Measurements from ENCODE around the gene ZBED5.

ZBED5 gene

GRCh38 chr11:10847960-10848860 is 9.6 kb downstream of the ZBED5 start:
- H3K4me1 ChIP-seq, result no peaks in the 10 kb centered on the region
- no peak overlapping the region for H3K4me3 ChIP-seq (ENCODE audit: low read depth, low read length)
- H3K9me3 ChIP-seq, result no peaks in the 10 kb centered on the region
- H3K27me3 ChIP-seq, result no peaks in the 10 kb centered on the region
- DNase-seq, result no peak
- peaks cover 11% of the 10 kb centered on the region; the same call in 1 of the 2 replicates for H3K36me3 ChIP-seq
- no peak for TF ChIP-seq CTCF (IDR thresholded peaks at IDR 0.05; ENCODE audit: low read depth, low read length)

GRCh38 chr11:10846660-10847059 is 11.2 kb downstream of the ZBED5 start:
- Histone ChIP-seq H3K9me3 (no peaks in the 10 kb centered on the region), H3K36me3 (0 out of 2 replicates have a peak, but pooled peaks cover 3% of the 10 kb centered on the region), H3K27me3 (no peaks in the 10 kb centered on the region), H3K4me3 (ENCODE audit: low read depth, low read length) (no peak overlapping the region), H3K4me1 (no peaks in the 10 kb centered on the region)
- no peak for TF ChIP-seq CTCF (IDR thresholded peaks at IDR 0.05; ENCODE audit: low read depth, low read length)
- no peak for DNase-seq

GRCh38 chr11:10845589-10845988 is 12.3 kb downstream of the ZBED5 start:
- H3K9me3 ChIP-seq, result no peaks in the 10 kb centered on the region
- H3K27me3 ChIP-seq, result no peaks in the 10 kb centered on the region
- TF ChIP-seq CTCF (IDR thresholded peaks at IDR 0.05; ENCODE audit: low read depth, low read length), result no peak
- H3K4me3 ChIP-seq (ENCODE audit: low read depth, low read length), result no peak overlapping the region
- no peaks in the 10 kb centered on the region for H3K36me3 ChIP-seq
- no peaks in the 10 kb centered on the region for H3K4me1 ChIP-seq
- DNase-seq, result no peak

GRCh38 chr11:10844796-10845195 is 13.1 kb downstream of the ZBED5 start:
- no peaks in the 10 kb centered on the region for H3K27me3 ChIP-seq
- H3K36me3 ChIP-seq, result no peaks in the 10 kb centered on the region
- H3K4me3 ChIP-seq (ENCODE audit: low read depth, low read length), result no peak overlapping the region
- no peaks in the 10 kb centered on the region for H3K9me3 ChIP-seq
- no peak for TF ChIP-seq CTCF (IDR thresholded peaks at IDR 0.05; ENCODE audit: low read depth, low read length)
- no peaks in the 10 kb centered on the region for H3K4me1 ChIP-seq
- DNase-seq, result no peak

GRCh38 chr11:10844356-10844755 is 13.5 kb downstream of the ZBED5 start:
- Histone ChIP-seq H3K9me3 (no peaks in the 10 kb centered on the region), H3K27me3 (no peaks in the 10 kb centered on the region), H3K36me3 (no peaks in the 10 kb centered on the region), H3K4me1 (no peaks in the 10 kb centered on the region), H3K4me3 (ENCODE audit: low read depth, low read length) (no peak overlapping the region)
- no peak for DNase-seq
- TF ChIP-seq CTCF (IDR thresholded peaks at IDR 0.05; ENCODE audit: low read depth, low read length), result no peak

- Histone ChIP-seq H3K36me3 (no peaks in the 10 kb centered on the region), H3K27me3 (no peaks in the 10 kb centered on the region)
Measured at GRCh38 chr11:10838881-10839280, 19.0 kb downstream of the ZBED5 start.

More at GRCh38 chr11:10838881-10839280, 19.0 kb downstream of the ZBED5 start:
- Histone ChIP-seq H3K4me1 (no peaks in the 10 kb centered on the region), H3K9me3 (no peaks in the 10 kb centered on the region), H3K4me3 (ENCODE audit: low read depth, low read length) (no peak overlapping the region)
- TF ChIP-seq CTCF (IDR thresholded peaks at IDR 0.05; ENCODE audit: low read depth, low read length), result no peak
- no peak for DNase-seq

Data from BE2C (cell line).